CD4-positive, alpha-beta T cell treated with Interleukin-17A for 4 hours (primary cell): ENCODE results near the gene PCDHA6.
"Not testable (repeated sequence)": the region's sequence is repeated elsewhere in the genome, so short reads cannot be mapped to it uniquely, and the experiment has no call there.

ENCODE experiments used
- DNase-seq: peaks from one replicate; pipeline ENCODE4 v3.0.0-alpha.2; 2020; ENCODE audit warnings: mixed read lengths

PCDHA6 gene, protein sequence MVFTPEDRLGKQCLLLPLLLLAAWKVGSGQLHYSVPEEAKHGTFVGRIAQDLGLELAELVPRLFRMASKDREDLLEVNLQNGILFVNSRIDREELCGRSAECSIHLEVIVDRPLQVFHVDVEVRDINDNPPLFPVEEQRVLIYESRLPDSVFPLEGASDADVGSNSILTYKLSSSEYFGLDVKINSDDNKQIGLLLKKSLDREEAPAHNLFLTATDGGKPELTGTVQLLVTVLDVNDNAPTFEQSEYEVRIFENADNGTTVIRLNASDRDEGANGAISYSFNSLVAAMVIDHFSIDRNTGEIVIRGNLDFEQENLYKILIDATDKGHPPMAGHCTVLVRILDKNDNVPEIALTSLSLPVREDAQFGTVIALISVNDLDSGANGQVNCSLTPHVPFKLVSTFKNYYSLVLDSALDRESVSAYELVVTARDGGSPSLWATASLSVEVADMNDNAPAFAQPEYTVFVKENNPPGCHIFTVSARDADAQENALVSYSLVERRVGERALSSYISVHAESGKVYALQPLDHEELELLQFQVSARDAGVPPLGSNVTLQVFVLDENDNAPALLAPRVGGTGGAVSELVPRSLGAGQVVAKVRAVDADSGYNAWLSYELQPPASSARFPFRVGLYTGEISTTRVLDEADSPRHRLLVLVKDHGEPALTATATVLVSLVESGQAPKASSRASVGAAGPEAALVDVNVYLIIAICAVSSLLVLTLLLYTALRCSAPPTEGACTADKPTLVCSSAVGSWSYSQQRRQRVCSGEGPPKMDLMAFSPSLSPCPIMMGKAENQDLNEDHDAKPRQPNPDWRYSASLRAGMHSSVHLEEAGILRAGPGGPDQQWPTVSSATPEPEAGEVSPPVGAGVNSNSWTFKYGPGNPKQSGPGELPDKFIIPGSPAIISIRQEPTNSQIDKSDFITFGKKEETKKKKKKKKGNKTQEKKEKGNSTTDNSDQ

DNA sequence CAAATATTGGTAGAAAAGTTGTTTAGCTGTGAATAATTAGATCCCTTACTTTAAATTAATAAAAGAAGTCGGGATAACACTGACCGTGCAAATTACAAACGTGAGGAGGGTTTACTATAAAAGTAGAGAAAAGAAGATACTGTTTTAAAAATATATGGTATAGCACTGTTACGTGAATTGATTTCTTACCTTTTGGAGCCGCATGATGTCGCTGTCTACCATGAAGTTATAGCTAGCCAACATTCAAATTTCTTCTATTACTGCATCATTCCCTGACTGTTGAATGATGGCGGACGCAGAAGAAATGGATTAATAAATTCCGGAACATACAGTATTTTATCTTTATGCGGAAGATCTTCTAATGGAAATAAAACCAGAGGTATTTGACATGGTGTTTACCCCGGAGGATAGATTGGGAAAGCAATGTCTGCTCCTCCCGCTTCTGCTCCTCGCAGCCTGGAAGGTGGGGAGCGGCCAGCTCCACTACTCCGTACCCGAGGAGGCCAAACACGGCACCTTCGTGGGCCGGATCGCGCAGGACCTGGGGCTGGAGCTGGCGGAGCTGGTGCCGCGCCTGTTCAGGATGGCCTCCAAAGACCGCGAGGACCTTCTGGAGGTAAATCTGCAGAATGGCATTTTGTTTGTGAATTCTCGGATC, at the start of gene PCDHA6:
PCDHA6 (plus strand) TSS at position 257 of the 658 bp plus-strand sequence; CDS start at position 389, 132 bp downstream.
- no peak for DNase-seq

DNA sequence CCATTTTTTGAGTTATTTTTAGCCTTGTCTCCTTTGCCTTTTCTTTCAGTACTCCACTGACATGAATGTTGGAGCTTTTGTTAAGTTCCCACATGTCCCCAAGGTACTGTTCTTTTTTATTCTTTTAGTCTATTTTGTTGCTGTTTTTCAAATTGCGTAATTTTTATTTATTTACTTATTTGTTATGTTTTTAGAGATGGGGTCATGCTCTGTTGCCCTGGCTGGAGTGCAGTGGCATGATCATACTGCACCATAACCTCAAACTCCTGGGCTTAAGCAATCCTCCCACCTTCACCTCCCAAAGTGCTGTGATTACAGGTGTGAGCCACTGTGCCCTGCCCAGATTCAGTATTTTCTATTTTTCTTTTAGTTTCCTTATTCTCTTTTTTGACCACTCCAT, 47.2 kb upstream of the PCDHA6 start:
- no peak for DNase-seq

DNA sequence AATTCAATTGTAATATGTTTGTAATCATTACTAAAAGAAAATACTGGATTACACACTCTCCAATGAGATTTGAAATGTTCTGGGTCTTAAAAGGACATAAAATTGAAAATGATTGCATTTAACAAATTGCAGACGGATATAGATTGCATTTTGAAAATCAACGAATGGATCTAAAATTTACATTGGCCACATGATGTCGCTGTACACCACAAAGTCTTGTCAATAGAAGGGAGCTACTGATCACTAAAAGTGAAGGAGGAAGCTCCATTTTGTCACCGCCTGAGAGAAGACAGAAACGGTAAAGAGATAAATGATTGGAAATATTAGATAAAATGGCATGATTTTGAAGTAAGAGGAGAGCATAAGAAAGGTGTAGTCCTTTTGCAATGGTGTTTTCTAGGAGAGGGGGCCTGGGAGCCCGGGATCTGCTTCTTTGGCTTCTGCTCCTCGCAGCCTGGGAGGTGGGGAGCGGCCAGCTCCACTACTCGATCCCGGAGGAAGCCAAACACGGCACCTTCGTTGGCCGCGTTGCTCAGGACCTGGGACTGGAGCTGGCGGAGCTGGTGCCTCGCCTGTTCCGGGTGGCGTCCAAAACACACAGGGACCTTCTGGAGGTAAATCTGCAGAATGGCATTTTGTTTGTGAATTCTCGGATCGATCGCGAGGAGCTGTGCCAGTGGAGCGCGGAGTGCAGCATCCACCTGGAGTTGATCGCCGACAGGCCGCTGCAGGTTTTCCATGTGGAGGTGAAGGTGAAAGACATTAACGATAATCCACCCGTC, 41.7 kb upstream of the PCDHA6 start, which contains the start of gene PCDHA1:
PCDHA1 (plus strand) TSS at position 236 of the 782 bp plus-strand sequence.
- DNase-seq, result no peak

DNA sequence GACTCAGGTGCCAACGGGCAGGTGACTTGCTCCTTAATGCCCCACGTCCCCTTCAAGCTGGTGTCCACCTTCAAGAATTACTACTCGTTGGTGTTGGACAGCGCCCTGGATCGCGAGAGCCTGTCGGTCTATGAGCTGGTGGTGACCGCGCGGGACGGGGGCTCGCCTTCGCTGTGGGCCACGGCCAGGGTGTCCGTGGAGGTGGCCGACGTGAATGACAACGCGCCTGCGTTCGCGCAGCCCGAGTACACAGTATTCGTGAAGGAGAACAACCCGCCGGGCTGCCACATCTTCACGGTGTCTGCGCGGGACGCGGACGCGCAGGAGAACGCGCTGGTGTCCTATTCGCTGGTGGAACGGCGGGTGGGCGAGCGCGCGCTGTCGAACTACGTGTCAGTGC, 40.3 kb upstream of the PCDHA6 start:
- DNase-seq, result not testable (repeated sequence)

DNA sequence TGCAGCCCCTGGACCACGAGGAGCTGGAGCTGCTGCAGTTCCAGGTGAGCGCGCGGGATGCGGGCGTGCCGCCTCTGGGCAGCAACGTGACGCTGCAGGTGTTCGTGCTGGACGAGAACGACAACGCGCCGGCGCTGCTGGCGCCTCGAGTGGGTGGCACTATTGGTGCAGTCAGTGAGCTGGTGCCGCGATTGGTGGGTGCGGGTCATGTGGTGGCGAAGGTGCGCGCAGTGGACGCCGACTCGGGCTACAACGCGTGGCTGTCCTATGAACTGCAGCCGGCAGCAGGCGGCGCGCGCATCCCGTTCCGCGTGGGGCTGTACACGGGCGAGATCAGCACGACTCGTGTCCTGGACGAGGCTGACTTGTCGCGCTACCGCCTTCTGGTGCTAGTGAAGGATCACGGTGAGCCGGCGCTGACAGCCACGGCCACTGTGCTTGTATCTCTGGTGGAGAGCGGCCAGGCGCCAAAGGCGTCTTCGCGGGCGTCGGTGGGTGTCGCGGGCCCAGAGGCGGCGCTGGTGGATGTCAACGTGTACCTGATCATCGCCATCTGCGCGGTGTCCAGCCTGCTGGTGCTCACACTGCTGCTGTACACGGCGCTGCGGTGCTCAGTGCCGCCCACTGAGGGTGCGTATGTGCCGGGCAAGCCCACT, 39.8 kb upstream of the PCDHA6 start:
- not testable (repeated sequence) for DNase-seq

DNA sequence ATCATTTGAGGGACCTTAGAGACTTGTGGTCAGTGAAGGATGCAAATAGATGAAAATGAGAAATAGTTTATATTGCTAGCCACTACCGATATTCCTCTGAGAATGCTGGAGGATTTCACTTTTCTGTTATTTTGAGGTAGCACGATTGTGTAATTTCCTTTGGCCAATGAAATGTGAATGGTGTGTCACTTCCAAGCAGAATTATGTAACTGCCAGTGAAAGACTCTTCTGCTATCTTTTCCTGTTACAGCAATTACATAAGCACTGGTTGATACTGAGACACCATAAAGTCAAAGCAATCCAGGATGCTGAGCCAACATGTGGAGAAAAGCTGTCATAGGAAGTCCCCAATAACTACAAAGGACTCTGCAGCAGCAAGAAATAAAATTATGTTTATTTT, 36.7 kb upstream of the PCDHA6 start:
- DNase-seq, result no peak

DNA sequence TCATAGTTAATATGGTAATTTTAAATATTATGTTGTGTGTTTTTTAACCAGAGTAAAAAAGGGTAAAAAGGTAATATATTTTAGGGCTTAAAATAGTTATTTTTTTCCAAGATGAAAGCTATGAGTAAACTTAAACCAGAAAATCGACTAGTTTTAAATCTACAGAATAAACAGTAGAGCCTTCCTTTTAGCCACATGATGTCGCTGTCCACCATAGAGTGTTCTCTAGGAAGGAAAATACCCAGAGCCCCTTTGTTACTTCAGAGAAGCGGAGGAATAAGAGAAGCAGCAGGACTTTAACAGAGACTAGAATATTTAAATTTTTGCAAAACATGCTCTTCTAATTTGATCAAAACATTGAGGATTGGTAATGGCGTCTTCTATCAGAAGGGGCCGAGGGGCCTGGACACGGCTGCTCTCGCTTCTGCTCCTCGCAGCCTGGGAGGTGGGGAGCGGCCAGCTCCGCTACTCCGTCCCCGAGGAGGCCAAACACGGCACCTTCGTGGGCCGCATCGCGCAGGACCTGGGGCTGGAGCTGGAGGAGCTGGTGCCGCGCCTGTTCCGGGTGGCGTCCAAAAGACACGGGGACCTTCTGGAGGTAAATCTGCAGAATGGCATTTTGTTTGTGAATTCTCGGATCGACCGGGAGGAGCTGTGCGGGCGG, 33.0 kb upstream of the PCDHA6 start, which contains the start of gene PCDHA2:
PCDHA2 (plus strand) TSS at position 258 of the 664 bp plus-strand sequence.
- no peak for DNase-seq

DNA sequence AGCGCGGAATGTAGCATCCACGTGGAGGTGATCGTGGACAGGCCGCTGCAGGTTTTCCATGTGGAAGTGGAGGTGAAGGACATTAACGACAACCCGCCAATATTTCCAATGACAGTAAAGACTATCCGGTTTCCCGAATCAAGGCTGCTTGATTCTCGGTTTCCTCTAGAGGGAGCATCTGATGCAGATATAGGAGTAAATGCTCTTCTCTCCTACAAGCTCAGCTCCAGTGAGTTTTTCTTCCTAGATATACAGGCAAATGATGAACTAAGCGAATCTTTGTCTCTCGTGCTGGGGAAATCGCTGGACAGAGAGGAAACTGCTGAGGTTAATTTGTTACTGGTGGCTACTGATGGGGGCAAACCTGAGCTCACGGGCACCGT, 32.5 kb upstream of the PCDHA6 start:
- DNase-seq, result no peak

DNA sequence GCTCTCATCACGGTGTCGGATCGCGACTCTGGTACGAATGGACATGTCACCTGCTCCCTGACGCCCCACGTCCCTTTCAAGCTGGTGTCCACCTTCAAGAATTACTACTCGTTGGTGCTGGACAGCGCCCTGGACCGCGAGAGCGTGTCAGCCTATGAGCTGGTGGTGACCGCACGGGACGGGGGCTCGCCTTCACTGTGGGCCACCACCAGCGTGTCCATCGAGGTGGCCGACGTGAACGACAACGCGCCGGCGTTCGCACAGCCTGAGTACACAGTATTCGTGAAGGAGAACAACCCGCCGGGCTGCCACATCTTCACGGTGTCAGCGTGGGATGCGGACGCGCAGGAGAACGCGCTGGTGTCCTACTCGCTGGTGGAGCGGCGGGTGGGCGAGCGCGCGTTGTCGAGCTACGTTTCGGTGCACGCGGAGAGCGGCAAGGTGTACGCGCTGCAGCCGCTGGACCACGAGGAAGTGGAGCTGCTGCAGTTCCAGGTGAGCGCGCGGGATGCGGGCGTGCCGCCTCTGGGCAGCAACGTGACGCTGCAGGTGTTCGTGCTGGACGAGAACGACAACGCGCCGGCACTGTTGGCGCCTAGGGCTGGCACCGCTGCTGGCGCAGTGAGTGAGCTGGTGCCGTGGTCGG, 31.6 kb upstream of the PCDHA6 start:
- not testable (repeated sequence) for DNase-seq

DNA sequence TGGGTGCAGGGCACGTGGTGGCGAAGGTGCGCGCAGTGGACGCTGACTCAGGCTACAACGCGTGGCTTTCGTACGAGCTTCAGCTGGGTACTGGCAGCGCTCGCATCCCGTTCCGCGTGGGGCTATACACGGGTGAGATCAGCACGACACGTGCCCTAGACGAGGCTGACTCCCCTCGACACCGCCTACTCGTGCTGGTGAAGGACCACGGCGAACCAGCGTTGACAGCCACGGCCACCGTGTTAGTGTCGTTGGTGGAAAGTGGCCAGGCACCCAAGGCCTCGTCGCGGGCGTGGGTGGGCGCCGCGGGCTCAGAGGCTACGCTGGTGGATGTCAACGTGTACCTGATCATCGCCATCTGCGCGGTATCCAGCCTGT, 31.1 kb upstream of the PCDHA6 start:
- no peak for DNase-seq

DNA sequence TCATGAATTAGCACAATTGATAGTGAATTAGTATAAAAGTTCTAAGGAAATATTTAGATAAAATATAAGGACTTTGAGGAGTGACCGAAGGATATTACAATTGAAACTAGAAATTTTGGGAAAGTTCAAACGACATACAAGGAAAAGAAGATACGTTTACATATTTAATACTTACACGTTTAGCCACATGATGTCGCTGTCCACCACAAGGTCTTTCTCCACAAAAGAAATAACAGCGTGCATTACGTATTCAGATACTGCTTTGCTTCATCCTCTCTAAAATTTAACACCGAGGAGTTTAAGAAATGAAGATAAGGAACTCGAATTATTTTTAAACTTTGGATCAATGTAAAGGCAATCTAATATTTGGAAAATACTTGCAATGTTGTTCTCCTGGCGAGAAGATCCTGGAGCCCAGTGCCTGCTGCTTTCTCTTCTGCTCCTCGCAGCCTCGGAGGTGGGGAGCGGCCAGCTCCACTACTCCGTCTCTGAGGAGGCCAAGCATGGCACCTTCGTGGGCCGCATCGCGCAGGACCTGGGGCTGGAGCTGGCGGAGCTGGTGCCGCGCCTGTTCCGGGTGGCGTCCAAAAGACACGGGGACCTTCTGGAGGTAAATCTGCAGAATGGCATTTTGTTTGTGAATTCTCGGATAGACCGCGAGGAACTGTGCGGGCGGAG, 26.8 kb upstream of the PCDHA6 start, which contains the start of gene PCDHA3:
PCDHA3 (plus strand) TSS at position 242 of the 678 bp plus-strand sequence.
- DNase-seq, result no peak

DNA sequence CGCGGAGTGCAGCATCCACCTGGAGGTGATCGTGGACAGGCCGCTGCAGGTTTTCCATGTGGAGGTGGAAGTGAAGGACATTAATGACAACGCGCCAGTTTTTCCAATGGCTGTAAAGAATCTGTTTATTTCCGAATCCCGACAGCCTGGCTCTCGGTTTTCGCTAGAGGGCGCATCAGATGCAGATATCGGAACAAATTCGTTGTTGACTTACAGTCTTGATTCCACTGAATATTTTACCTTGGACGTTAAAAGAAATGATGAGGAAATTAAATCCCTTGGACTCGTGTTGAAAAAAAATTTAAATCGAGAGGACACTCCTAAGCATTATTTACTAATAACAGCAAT, 26.3 kb upstream of the PCDHA6 start:
- no peak for DNase-seq

DNA sequence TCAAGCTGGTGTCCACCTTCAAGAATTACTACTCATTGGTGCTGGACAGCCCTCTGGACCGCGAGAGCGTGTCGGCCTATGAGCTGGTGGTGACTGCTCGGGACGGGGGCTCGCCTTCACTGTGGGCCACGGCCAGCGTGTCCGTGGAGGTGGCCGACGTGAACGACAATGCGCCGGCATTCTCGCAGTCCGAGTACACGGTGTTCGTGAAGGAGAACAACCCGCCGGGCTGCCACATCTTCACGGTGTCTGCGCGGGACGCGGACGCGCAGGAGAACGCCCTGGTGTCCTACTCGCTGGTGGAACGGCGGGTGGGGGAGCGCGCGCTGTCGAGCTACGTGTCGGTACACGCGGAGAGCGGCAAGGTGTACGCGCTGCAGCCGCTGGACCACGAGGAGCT, 25.4 kb upstream of the PCDHA6 start:
- DNase-seq, result not testable (repeated sequence)

DNA sequence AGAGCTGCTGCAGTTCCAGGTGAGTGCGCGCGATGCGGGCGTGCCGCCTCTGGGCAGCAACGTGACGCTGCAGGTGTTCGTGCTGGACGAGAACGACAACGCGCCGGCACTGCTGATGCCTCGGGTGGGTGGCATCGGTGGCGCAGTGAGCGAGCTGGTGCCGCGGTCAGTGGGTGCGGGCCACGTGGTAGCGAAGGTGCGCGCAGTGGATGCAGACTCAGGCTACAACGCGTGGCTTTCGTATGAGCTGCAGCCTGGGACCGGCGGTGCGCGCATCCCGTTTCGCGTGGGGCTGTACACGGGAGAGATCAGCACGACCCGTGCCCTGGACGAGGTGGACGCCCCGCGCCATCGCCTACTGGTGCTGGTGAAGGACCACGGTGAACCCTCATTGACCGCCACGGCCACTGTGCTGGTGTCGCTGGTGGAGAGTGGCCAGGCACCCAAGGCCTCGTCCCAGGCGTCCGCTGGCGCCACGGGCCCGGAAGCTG, 24.9 kb upstream of the PCDHA6 start:
- DNase-seq, result no peak

DNA sequence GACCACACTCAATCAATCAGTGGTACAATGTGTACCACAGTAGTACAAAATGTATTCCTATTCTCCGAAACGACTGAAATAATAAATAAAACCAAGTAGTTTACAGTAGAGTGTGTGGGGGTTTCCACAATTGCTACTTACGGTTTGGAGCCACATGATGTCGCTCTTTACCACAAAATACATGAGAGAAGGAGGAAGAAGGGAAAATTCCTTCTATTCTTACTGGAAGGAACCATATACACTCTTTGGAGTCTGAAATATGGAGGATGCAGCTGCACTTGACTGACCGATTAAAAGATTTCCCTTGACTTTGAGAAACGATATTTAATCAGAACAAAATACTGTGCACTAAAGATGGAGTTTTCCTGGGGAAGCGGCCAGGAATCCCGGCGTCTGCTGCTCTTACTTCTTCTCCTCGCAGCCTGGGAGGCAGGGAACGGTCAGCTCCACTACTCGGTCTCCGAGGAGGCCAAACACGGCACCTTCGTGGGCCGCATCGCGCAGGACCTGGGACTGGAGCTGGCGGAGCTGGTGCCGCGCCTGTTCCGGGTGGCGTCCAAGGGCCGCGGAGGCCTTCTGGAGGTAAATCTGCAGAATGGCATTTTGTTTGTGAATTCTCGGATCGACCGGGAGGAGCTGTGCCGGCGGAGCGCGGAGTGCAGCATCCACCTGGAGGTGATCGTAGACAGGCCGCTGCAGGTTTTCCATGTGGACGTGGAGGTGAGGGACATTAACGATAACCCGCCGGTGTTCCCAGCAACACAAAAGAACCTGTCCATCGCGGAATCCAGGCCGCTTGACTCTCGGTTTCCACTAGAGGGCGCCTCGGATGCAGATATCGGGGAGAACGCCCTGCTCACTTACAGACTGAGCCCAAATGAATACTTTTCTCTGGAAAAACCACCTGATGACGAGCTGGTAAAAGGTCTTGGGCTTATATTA, 20.7 kb upstream of the PCDHA6 start, which contains the start of gene PCDHA4:
PCDHA4 (plus strand) TSS at position 235 of the 942 bp plus-strand sequence.
- DNase-seq, result no peak

DNA sequence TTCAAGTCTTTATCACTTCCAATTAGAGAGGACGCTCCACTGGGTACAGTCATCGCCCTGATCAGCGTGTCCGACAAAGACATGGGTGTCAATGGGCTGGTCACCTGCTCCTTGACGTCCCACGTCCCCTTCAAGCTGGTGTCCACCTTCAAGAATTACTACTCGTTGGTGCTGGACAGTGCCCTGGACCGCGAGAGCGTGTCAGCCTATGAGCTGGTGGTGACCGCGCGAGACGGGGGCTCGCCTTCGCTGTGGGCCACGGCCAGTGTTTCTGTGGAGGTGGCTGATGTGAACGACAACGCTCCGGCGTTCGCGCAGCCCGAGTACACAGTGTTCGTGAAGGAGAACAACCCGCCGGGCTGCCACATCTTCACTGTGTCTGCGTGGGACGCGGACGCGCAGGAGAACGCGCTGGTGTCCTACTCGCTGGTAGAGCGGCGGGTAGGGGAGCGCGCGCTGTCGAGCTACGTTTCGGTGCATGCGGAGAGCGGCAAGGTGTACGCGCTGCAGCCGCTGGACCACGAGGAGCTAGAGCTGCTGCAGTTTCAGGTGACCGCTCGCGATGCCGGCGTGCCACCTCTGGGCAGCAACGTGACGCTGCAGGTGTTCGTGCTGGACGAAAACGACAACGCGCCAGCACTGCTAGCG, 19.4 kb upstream of the PCDHA6 start:
- not testable (repeated sequence) for DNase-seq

DNA sequence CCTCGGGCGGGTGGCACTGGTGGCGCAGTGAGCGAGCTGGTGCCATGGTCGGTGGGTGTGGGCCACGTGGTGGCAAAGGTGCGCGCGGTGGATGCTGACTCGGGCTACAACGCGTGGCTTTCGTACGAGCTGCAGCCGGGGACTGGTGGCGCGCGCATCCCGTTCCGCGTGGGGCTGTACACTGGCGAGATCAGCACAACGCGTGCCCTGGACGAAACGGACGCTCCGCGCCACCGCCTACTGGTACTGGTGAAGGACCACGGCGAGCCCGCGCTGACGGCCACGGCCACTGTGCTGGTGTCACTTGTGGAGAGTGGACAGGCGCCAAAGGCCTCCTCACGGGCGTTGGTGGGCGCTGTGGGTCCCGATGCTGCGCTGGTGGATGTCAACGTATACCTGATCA, 18.9 kb upstream of the PCDHA6 start:
- DNase-seq, result no peak
